GM23248 (cell line): ENCODE measurements around the gene EYA4. TPM values are rescaled to one million over a fixed set of nuclear protein-coding genes. Genes with fewer than 3 reads are reported as not detected.

Source experiments
- DNase-seq: peaks from one replicate; pipeline ENCODE4 v3.0.0-alpha.2; 2015
- H2AFZ ChIP-seq: fragments of 200-600 bp; sonication (generic); 2 replicates; pipeline ENCODE4 v1.6.1; 2016; ENCODE audit warnings: antibody characterized with exemption
- H3F3A ChIP-seq: fragments of 200-600 bp; sonication (generic); 2 replicates; pipeline ENCODE4 v1.6.1; 2016; ENCODE audit warnings: mild to moderate bottlenecking, antibody characterized with exemption, mixed run types; ENCODE audit not compliant: insufficient read depth
- H3K27ac ChIP-seq: fragments of 200-600 bp; sonication (generic); 2 replicates; pipeline ENCODE4 v1.5.1; 2016; ENCODE audit warnings: mild to moderate bottlenecking
- H3K27me3 ChIP-seq: fragments of 200-600 bp; sonication (generic); replicated peaks from 2 replicates; pipeline ENCODE4 v1.6.1; 2016; ENCODE audit warnings: mild to moderate bottlenecking; ENCODE audit not compliant: insufficient read depth
- H3K36me3 ChIP-seq: fragments of 200-600 bp; sonication (generic); 2 replicates; pipeline ENCODE4 v1.6.1; 2016; ENCODE audit warnings: low read depth, mild to moderate bottlenecking
- H3K4me1 ChIP-seq: fragments of 200-600 bp; sonication (generic); 2 replicates; pipeline ENCODE4 v1.6.1; 2016; ENCODE audit warnings: mild to moderate bottlenecking; ENCODE audit not compliant: insufficient read depth
- H3K4me2 ChIP-seq: fragments of 200-600 bp; sonication (generic); one replicate; pipeline ENCODE4 v1.6.1; 2016; ENCODE audit warnings: mild to moderate bottlenecking; ENCODE audit not compliant: unreplicated experiment
- H3K4me3 ChIP-seq: fragments of 200-600 bp; sonication (generic); 2 replicates; pipeline ENCODE4 v1.5.1; 2016; ENCODE audit warnings: mild to moderate bottlenecking
- H3K79me2 ChIP-seq: fragments of 200-600 bp; sonication (generic); 2 replicates; pipeline ENCODE4 v1.6.1; 2016; ENCODE audit warnings: mild to moderate bottlenecking; ENCODE audit not compliant: insufficient read depth
- H3K9ac ChIP-seq: fragments of 200-600 bp; sonication (generic); 2 replicates; pipeline ENCODE4 v1.6.1; 2016; ENCODE audit warnings: mild to moderate bottlenecking
- H3K9me2 ChIP-seq: fragments of 200-600 bp; sonication (generic); 2 replicates; pipeline ENCODE4 v1.6.1; 2016; ENCODE audit warnings: mixed run types, mild to moderate bottlenecking, moderate library complexity; ENCODE audit not compliant: insufficient read depth
- H3K9me3 ChIP-seq: fragments of 200-600 bp; sonication (generic); one replicate; pipeline ENCODE4 v1.6.1; 2017; ENCODE audit warnings: low read depth
- H4K20me1 ChIP-seq: fragments of 200-600 bp; sonication (generic); 2 replicates; pipeline ENCODE4 v1.6.0; 2016; ENCODE audit not compliant: insufficient read depth
- EZH2 ChIP-seq: fragments of 200-600 bp; sonication (generic); IDR thresholded peaks from 2 replicates; pipeline ENCODE4 v1.6.1; 2018; ENCODE audit warnings: antibody characterized with exemption, mild to moderate bottlenecking; ENCODE audit not compliant: insufficient read depth, poor library complexity, severe bottlenecking
- EZH2phosphoT487 ChIP-seq: fragments of 200-600 bp; sonication (generic); IDR thresholded peaks from 2 replicates; pipeline ENCODE4 v1.6.1; 2018; ENCODE audit warnings: antibody characterized with exemption, moderate library complexity, mild to moderate bottlenecking, low read depth; ENCODE audit not compliant: insufficient read depth
- WGBS, 2 experiments: methylation state at CpG; one replicate each; pipeline ENCODE4 v1.1.6; 2015 to 2017; ENCODE audit warnings: low lambda C conversion rate in 2 of 2, low coverage in 1 of 2; ENCODE audit errors: missing lambda C conversion rate in 2 of 2; 5-methylcytosine and 5-hydroxymethylcytosine counted together
- in situ Hi-C: fragments of 300-500 bp; cut with MboI; formaldehyde crosslinking; loops from 2 replicates; pipeline ENCODE4 v1.15.0; 2020
- polyA plus RNA-seq: library from polyadenylated mRNA; unstranded; fragments of >200 nt; fragmentation: Nextera tagmentation; extraction: Ambion mirVana; gene quantifications from 2 replicates; pipeline ENCODE4 v1.2.1, GENCODE V29; 2016
- total RNA-seq: library from RNA; depleted of rRNA; stranded (reverse); fragments of >200 nt; shearing (Covaris generic); gene quantifications from 2 replicates; pipeline ENCODE4 v1.2.3, GENCODE V29; 2014

The EYA4 gene
- total and polyA plus RNA-seq, 2 experiments from 2014 or later: not detected

DNA sequence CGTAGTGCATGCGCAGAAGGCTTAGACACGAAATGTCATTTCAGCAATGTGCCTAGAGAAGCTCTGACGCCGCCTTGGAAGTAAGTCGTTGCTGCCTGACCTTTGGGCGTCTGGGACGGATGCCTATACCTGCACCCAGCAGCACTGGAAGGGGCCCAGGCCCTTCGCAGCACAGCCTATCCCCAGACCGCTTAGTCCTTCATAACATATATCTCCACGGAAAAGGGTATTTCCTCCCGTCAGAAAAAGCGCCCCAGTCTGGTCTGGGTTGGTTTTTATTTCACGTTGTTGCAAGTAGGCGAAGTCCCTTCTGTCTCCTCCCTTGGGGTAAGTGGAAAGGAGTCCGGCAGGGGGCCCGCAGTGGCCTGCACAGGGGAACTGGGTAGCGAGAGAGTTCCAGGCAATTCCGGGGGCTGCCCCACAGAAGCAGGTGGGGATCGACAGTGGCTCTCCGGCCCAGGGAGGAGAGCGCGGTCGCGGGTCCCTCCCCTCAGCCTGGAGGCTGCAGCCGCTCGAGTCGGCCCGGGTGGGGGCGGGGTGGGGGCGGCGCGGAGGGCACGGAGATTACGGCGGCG is 559 bp upstream of the EYA4 start:
- Histone ChIP-seq H3K9me3 (no peaks in the 10 kb centered on the region), H3F3A (peaks cover 4% of the 10 kb centered on the region; the same call in 1 of the 2 replicates), H3K9ac (no peak overlapping the region), H3K4me2 (no peak overlapping the region), H3K27me3 (peaks cover 60% of the 10 kb centered on the region), H2AFZ (0 out of 2 replicates have a peak overlapping the region, but pooled peaks have one; percentile 23), H3K27ac (no peak overlapping the region), H4K20me1 (no peaks in the 10 kb centered on the region), H3K4me3 (peak overlapping the region; percentile 65; the same call in 1 of the 2 replicates), H3K9me2 (no peaks in the 10 kb centered on the region), H3K36me3 (no peaks in the 10 kb centered on the region), H3K4me1 (no peaks in the 10 kb centered on the region), H3K79me2 (no peaks in the 10 kb centered on the region)
- TF ChIP-seq EZH2phosphoT487: no peak
- TF ChIP-seq EZH2: no peak
- no peak for DNase-seq
- WGBS, 2 experiments: 28 to 39% methylated on average over 21 to 35 of the region's 37 CpGs
- in situ Hi-C loops: no loop called here

DNA sequence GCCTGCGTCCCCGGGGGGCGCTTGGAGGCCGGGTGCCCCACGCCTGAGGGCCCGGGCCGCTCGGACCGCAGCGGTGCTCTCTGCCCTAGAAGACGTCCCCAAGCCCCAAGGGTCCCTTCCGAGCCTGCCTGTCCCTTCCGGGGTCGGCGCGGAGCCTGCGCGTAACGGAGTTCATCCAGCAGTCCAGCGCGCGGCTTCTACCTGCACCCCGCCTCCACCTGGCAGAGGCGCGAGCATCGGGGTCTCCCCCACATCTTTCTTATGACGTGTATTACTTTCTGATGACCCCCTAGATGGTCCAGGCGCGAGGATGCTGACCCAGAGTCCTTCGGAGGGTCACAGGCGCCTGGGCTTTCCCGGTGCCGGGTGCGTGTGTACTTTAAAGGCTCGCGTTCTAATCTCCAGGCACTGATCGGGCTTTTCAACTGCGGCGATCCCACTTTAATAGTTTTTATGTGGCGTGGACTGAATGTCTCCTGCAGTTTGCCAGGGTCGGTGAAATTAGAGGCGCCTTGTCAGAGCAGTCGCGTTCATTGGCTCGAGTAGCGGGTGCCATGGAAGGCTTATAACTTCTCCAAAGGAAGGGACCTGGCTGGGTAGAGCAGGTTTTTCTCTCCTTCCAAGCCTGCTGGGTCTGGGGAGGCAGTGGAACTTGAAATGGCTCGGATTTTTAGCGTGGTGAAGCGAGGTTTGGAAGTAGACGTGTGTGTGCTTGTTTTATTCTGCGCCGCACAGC is 912 bp downstream of the EYA4 start:
- Histone ChIP-seq H3F3A (no peaks in the 10 kb centered on the region), H3K27me3 (peaks cover 75% of the 10 kb centered on the region), H3K4me1 (no peaks in the 10 kb centered on the region), H2AFZ (peak overlapping the region; percentile 78), H3K27ac (no peak overlapping the region), H3K4me3 (peak overlapping the region; percentile 65), H4K20me1 (no peaks in the 10 kb centered on the region), H3K9me3 (no peaks in the 10 kb centered on the region), H3K9me2 (no peaks in the 10 kb centered on the region), H3K79me2 (no peaks in the 10 kb centered on the region), H3K36me3 (no peaks in the 10 kb centered on the region), H3K4me2 (peak overlapping the region; percentile 85), H3K9ac (no peak overlapping the region)
- WGBS, 2 experiments: 5 to 9% methylated on average over 39 to 52 of the region's 52 CpGs
- DNase-seq: peak; percentile 19
- TF ChIP-seq EZH2 (peak; percentile 87), EZH2phosphoT487 (peak; percentile 75)
- in situ Hi-C loops: no loop called here

DNA sequence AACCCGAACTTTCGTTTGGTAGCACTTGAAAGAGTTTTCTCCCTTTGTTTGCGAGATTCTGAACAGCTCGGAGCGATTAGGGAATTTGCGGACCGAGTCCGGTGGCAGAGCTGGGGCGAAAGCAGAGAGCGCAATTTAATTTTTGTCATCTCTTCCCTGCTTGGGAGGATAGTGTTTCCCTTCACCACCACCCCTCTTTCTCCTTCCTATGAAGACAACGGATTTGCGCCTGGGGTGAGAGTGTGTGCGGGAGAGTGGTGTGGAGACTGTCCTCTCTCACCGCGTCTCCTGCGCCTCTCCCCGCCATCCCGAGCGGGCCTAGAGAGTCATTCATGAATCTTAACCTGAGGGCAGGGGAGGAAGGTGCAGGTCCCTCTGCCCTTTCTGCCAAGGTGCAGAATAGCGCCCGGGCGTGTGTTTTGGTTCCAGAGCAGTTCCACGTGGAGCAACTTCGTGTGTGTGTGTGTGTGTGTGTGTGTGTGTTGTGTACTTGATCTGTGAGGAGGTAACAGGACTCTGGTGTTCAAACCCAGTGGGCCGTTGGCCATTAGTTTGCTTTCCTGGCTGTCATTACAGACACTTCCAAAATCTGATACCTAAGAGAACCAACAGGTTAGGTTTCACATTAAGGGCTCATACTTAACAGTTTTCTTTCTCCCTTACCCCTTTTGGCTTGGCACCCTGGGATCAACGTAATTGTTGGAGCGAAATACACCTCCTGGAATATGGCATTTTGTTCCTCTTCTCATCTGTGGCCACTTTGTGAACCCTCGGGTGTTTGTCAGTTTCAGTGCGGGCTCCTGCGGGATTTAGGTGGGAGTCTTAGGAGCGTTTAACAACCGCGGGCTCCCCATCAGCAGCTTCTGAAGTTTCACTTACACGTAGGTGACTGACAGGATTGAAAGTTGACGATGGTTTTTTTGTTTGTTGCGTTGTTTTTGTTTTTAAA is 1.8 kb downstream of the EYA4 start:
- DNase-seq: peak; percentile 13
- no peaks in the 10 kb centered on the region for H3K4me1 ChIP-seq
- H3K9me3 ChIP-seq: no peaks in the 10 kb centered on the region
- H3K9ac ChIP-seq: no peak overlapping the region
- in situ Hi-C loops: no loop called here
- no peak for TF ChIP-seq EZH2
- TF ChIP-seq EZH2phosphoT487: no peak
- H3K27ac ChIP-seq: no peak overlapping the region
- no peaks in the 10 kb centered on the region for H3K36me3 ChIP-seq
- H3K27me3 ChIP-seq: peaks cover 75% of the 10 kb centered on the region
- H3F3A ChIP-seq: no peaks in the 10 kb centered on the region
- no peaks in the 10 kb centered on the region for H3K79me2 ChIP-seq
- H3K4me2 ChIP-seq: peak overlapping the region; percentile 16
- 12 to 13% methylated on average over 36 of the region's 36 CpGs for WGBS, 2 experiments
- H4K20me1 ChIP-seq: no peaks in the 10 kb centered on the region
- H2AFZ ChIP-seq: no peak overlapping the region; the same call in 1 of the 2 replicates
- peak overlapping the region; percentile 65 for H3K4me3 ChIP-seq
- no peaks in the 10 kb centered on the region for H3K9me2 ChIP-seq

DNA sequence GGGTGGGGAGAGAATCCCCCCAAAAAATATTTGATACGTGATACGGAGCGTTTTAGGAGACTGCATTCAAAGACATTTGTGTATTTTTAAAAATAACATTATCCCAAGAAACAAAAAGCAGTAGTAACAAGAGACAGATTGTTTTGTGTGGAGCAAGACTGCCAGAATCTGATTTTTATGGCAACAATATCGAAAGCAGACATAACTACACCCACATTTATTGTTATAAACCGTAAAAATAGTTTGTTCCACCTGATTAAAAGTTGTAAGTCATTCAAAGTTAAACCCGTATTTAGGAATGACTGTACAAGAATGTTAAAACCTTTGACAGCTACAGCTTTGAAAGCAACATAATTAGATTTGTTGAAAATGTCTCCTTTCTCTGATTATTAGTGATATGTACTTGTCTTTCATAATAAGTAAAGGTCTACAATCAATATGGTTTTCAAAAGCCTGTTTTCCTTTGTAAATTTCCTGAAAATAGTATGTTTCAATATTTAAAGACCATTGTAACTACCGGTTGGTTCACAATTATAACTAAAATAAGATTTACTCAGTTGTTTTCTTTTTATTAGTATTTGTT is 2.7 kb downstream of the EYA4 start:
- no peak overlapping the region for H3K27ac ChIP-seq
- in situ Hi-C loops: no loop called here

More for the DNA sequence above, 2.7 kb downstream of the EYA4 start:
- H3K9me2 ChIP-seq: no peaks in the 10 kb centered on the region
- H3K27me3 ChIP-seq: peaks cover 73% of the 10 kb centered on the region
- DNase-seq: no peak
- 43 to 47% methylated on average over 7 of the region's 7 CpGs for WGBS, 2 experiments
- H3K4me3 ChIP-seq: no peak overlapping the region
- no peaks in the 10 kb centered on the region for H3K36me3 ChIP-seq
- H3K4me2 ChIP-seq: no peak overlapping the region
- H3F3A ChIP-seq: no peaks in the 10 kb centered on the region
- H3K9ac ChIP-seq: no peak overlapping the region
- H3K4me1 ChIP-seq: no peaks in the 10 kb centered on the region
- H2AFZ ChIP-seq: no peak overlapping the region
- H3K79me2 ChIP-seq: no peaks in the 10 kb centered on the region
- H4K20me1 ChIP-seq: no peaks in the 10 kb centered on the region
- 0 out of 2 replicates have a peak, but pooled peaks have one; percentile 33 for TF ChIP-seq EZH2phosphoT487
- TF ChIP-seq EZH2: no peak
- H3K9me3 ChIP-seq: no peaks in the 10 kb centered on the region
